Endodermal cell (in vitro differentiated cells): ENCODE results near the gene KREMEN1. TPM values are rescaled to one million over a fixed set of nuclear protein-coding genes. Genes with fewer than 3 reads are reported as not detected.

Experiments
- DNase-seq: peaks from one replicate; pipeline ENCODE4 v3.0.0-alpha.2; 2017
- H3K27ac ChIP-seq: 2 replicates; pipeline ENCODE4 v1.5.1; 2013; ENCODE audit warnings: mild to moderate bottlenecking, low read depth, low read length, moderate library complexity
- H3K27me3 ChIP-seq: 2 replicates; pipeline ENCODE4 v1.6.1; 2013; ENCODE audit warnings: mild to moderate bottlenecking, low read length, moderate library complexity; ENCODE audit not compliant: insufficient read depth, control insufficient read depth, poor library complexity, severe bottlenecking
- H3K36me3 ChIP-seq: 2 replicates; pipeline ENCODE4 v1.7.0; 2013; ENCODE audit warnings: mild to moderate bottlenecking, low read length, moderate library complexity; ENCODE audit not compliant: control insufficient read depth, insufficient read depth
- H3K4me1 ChIP-seq: one replicate; pipeline ENCODE4 v1.7.0; 2013; ENCODE audit warnings: low read length; ENCODE audit not compliant: control insufficient read depth, insufficient read depth
- H3K4me3 ChIP-seq: 2 replicates; pipeline ENCODE4 v1.5.1; 2013; ENCODE audit warnings: mild to moderate bottlenecking, low read length, moderate library complexity
- H3K9ac ChIP-seq: 2 replicates; pipeline ENCODE4 v1.6.1; 2013; ENCODE audit warnings: mild to moderate bottlenecking, low read length, moderate library complexity; ENCODE audit not compliant: poor library complexity, severe bottlenecking; ENCODE audit errors: extremely low read depth
- H3K9me3 ChIP-seq: 2 replicates; pipeline ENCODE4 v1.6.1; 2013; ENCODE audit warnings: mild to moderate bottlenecking, low read length, moderate library complexity; ENCODE audit not compliant: control insufficient read depth
- H3K27ac Mint-ChIP-seq: 2 replicates; pipeline ENCODE4 v1.8.0; 2020; ENCODE audit warnings: mixed read lengths
- H3K27me3 Mint-ChIP-seq: 2 replicates; pipeline ENCODE4 v1.8.0; 2021; ENCODE audit warnings: mild to moderate bottlenecking, mixed read lengths; ENCODE audit not compliant: insufficient read depth
- H3K36me3 Mint-ChIP-seq: 2 replicates; pipeline ENCODE4 v1.8.0; 2020; ENCODE audit warnings: low read depth, mixed read lengths
- H3K4me1 Mint-ChIP-seq: 2 replicates; pipeline ENCODE4 v1.8.0; 2020; ENCODE audit warnings: mixed read lengths
- H3K4me3 Mint-ChIP-seq: 2 replicates; pipeline ENCODE4 v1.8.0; 2020; ENCODE audit warnings: mild to moderate bottlenecking, moderate library complexity, mixed read lengths
- H3K9me3 Mint-ChIP-seq: 2 replicates; pipeline ENCODE4 v1.8.0; 2020; ENCODE audit warnings: mild to moderate bottlenecking, mixed read lengths
- CTCF ChIP-seq: fragments of 200-600 bp; sonication (generic); conservative IDR thresholded peaks from 2 replicates; pipeline ENCODE4 v1.5.0; 2021; ENCODE audit warnings: antibody characterized with exemption, mild to moderate bottlenecking
- WGBS, 2 experiments: methylation state at CpG; one replicate each; pipeline versions ENCODE4 v1.1.5 to v1.1.7; 2013; ENCODE audit warnings: missing lambda C conversion rate in 2 of 2, mixed read lengths in 1 of 2; ENCODE audit not compliant: insufficient coverage in 1 of 2, insufficient read length in 1 of 2; 5-methylcytosine and 5-hydroxymethylcytosine counted together
- total RNA-seq, 2 donors: library from RNA; stranded (reverse); fragmentation: NEBNext Ultra II Directional in 1 of 2; extraction: Animal tissue kit (Norgen Biotek cat#: 25700) in 1 of 2; gene quantifications; 2 replicates in 1 of 2; 3 replicates in 1 of 2; pipeline ENCODE4 v1.2.1, GENCODE V29; 2021

KREMEN1 gene
- total RNA-seq, 2 donors from 2014 or later: 6.2 to 7.5 TPM

- H3K27me3 Mint-ChIP-seq: peaks cover 4% of the 10 kb centered on the region
- H3K4me3 Mint-ChIP-seq: no peak overlapping the region
- no peaks in the 10 kb centered on the region for H3K36me3 ChIP-seq
- peak overlapping the region; percentile 8 for H3K27ac ChIP-seq
- peak; percentile 86 for DNase-seq
- H3K9ac ChIP-seq: no peak overlapping the region
- no peaks in the 10 kb centered on the region for H3K36me3 Mint-ChIP-seq
- peaks cover 17% of the 10 kb centered on the region for H3K4me1 Mint-ChIP-seq
- peak; percentile 71 for TF ChIP-seq CTCF
- H3K27ac Mint-ChIP-seq: peak overlapping the region; percentile 70
- peaks cover 9% of the 10 kb centered on the region for H3K4me1 ChIP-seq
- no peaks in the 10 kb centered on the region for H3K27me3 ChIP-seq
- WGBS, 2 experiments: 64 to 69% methylated on average over 16 to 24 of the region's 24 CpGs
- H3K9me3 ChIP-seq: no peaks in the 10 kb centered on the region
- H3K9me3 Mint-ChIP-seq: no peaks in the 10 kb centered on the region
- no peak overlapping the region for H3K4me3 ChIP-seq
These were observed 129.7 kb downstream of the KREMEN1 start for GRCh38 chr22:29202212-29203192.

DNA sequence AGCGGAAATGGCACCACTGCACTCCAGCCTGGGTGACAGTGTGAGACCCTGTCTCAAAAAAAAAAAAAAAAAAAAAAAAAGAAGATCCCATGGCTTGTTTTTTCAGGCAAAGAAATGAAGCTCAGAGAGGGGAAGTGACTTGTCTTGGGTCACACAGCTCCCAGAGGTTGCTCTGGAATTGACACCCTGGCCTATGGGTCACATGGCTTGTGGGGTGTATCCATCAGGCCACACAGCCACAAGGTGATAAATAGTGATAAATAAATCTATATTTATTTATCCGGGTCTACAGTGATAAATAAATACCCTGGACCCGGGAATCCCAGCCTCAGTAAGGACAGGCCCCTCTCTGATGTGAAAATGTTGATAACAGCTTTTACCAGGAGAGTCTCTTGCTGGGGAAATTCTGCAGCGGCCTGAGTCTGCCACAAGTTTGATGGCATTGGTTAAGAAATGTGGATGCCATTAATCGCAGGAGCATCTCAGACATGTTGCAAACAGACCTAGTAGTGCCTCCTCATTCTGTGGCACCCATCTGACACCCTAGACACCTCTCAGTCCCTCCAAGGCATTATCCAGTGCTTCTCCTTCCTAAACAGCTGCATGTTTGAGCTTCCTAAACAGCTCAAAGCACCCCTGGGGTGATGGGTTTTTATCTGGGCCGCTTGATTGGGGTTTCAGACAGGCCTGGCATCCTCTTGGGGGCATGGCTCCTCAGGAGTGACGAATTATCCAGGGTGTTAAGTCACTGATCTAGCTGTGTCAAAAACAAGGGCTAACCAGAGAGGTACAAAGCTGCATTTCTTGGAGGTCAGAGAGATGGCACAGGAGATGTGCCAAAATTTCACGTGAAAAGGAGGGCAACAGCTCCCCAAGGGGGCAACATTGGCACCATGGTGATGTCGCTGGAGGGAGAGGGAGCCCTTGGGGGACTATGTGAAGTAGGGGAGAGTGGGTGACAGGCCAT is 130.9 kb downstream of the KREMEN1 start:
- Histone ChIP-seq H3K4me1 (peaks cover 9% of the 10 kb centered on the region), H3K36me3 (no peaks in the 10 kb centered on the region), H3K9me3 (no peaks in the 10 kb centered on the region), H3K27me3 (no peaks in the 10 kb centered on the region), H3K9ac (no peak overlapping the region), H3K27ac (no peak overlapping the region), H3K4me3 (no peak overlapping the region)
- WGBS, 2 experiments: 77 to 78% methylated on average over 6 to 9 of the region's 9 CpGs
- no peaks in the 10 kb centered on the region for H3K36me3 Mint-ChIP-seq
- no peaks in the 10 kb centered on the region for H3K9me3 Mint-ChIP-seq
- H3K27me3 Mint-ChIP-seq: peaks cover 4% of the 10 kb centered on the region
- H3K4me3 Mint-ChIP-seq: no peak overlapping the region
- peak; percentile 31 for DNase-seq
- TF ChIP-seq CTCF: no peak
- peaks cover 17% of the 10 kb centered on the region for H3K4me1 Mint-ChIP-seq
- H3K27ac Mint-ChIP-seq: no peak overlapping the region

- no peaks in the 10 kb centered on the region for H3K36me3 Mint-ChIP-seq
- peaks cover 4% of the 10 kb centered on the region for H3K27me3 Mint-ChIP-seq
- no peak overlapping the region for H3K27ac Mint-ChIP-seq
- Histone ChIP-seq H3K27ac (no peak overlapping the region), H3K9ac (no peak overlapping the region), H3K9me3 (no peaks in the 10 kb centered on the region), H3K4me1 (peaks cover 9% of the 10 kb centered on the region), H3K36me3 (no peaks in the 10 kb centered on the region), H3K27me3 (no peaks in the 10 kb centered on the region), H3K4me3 (no peak overlapping the region)
- H3K4me1 Mint-ChIP-seq: peaks cover 17% of the 10 kb centered on the region
- 95 to 100% methylated on average over 3 to 8 of the region's 8 CpGs for WGBS, 2 experiments
- H3K9me3 Mint-ChIP-seq: no peaks in the 10 kb centered on the region
- no peak for TF ChIP-seq CTCF
- peak overlapping the region; percentile 77 for H3K4me3 Mint-ChIP-seq
- DNase-seq: no peak
These were observed 131.8 kb downstream of the KREMEN1 start for GRCh38 chr22:29204455-29205183.
